Prostate gland (tissue), 2 donors: Measurements from ENCODE around the gene GAL3ST3.

Experiments
- POLR2A ChIP-seq: fragments of 450-650 bp; IDR thresholded peaks from one replicate; pipeline ENCODE4 v1.6.1; 2016; ENCODE audit warnings: antibody characterized with exemption, mild to moderate bottlenecking
- POLR2AphosphoS5 ChIP-seq: sonication (generic); formaldehyde crosslinking; IDR thresholded peaks from one replicate; pipeline ENCODE4 v1.6.1; 2017; ENCODE audit warnings: antibody characterized with exemption
- TF ChIP-seq, protein P1 (sequence below), 4 experiments: fragments of 200-600 bp in 2 of 4; fragments of 450-650 bp in 2 of 4; sonication (generic) in 2 of 4; IDR thresholded peaks; 1 replicate in 3 of 4; 2 replicates in 1 of 4; pipeline ENCODE4 v1.5.1; 2016 to 2019; ENCODE audit warnings: antibody characterized with exemption in 4 of 4, mild to moderate bottlenecking in 2 of 4, moderate library complexity in 2 of 4

DNA sequence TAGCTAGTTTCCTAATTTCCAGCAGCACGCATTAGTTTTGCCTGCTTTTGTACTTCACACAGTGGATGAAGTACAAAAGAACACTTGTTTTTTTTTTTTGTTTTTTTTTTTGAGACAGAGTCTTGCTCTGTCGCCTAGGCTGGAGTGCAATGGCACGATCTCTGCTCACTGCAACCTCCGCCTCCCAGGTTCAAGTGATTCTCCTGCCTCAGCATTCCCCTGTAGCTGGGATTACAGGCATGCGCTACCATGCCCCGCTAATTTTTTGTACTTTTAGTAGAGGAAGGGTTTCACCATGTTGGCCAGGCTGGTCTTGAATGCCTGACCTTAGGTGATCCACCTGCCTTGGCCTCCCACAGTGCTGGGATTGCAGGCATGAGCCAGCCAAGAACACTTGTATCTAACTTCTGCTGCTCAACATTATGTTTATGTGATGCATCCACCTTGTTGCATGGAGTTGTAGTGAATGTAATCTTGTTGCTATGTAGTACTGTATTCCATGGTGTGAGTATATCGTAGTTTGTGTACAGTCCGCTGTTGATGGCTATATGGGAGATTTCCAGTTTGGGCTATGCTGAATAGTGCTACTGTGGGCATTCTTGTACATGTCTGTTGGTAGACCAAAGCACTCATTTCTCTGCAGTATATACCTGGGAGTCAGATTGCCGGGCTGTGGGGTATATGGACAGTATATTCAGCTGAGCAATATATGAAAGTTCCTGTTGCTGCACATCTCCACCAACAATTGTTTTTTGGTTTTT lies 38.4 kb upstream of the GAL3ST3 start:
- TF ChIP-seq POLR2A: no peak
- TF ChIP-seq, protein P1, sequence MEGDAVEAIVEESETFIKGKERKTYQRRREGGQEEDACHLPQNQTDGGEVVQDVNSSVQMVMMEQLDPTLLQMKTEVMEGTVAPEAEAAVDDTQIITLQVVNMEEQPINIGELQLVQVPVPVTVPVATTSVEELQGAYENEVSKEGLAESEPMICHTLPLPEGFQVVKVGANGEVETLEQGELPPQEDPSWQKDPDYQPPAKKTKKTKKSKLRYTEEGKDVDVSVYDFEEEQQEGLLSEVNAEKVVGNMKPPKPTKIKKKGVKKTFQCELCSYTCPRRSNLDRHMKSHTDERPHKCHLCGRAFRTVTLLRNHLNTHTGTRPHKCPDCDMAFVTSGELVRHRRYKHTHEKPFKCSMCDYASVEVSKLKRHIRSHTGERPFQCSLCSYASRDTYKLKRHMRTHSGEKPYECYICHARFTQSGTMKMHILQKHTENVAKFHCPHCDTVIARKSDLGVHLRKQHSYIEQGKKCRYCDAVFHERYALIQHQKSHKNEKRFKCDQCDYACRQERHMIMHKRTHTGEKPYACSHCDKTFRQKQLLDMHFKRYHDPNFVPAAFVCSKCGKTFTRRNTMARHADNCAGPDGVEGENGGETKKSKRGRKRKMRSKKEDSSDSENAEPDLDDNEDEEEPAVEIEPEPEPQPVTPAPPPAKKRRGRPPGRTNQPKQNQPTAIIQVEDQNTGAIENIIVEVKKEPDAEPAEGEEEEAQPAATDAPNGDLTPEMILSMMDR (IDR thresholded peaks at IDR 0.05): no peak
- TF ChIP-seq POLR2AphosphoS5: no peak
